GM12891 (cell line): ENCODE results near the gene FTO.
"Not testable (repeated sequence)": the region's sequence is repeated elsewhere in the genome, so short reads cannot be mapped to it uniquely, and the experiment has no call there.

ENCODE experiments used
- POLR2A ChIP-seq: IDR thresholded peaks from 2 replicates; pipeline ENCODE4 v1.6.1; 2011; ENCODE audit warnings: low read depth, low read length, control low read depth
- POLR2AphosphoS5 ChIP-seq: IDR thresholded peaks from 2 replicates; pipeline ENCODE4 v1.6.1; 2011; ENCODE audit warnings: low read depth, low read length, control low read depth
- SPI1 ChIP-seq: IDR thresholded peaks from 2 replicates; pipeline ENCODE4 v1.6.1; 2011; ENCODE audit warnings: low read depth, low read length, control low read depth
- TAF1 ChIP-seq: IDR thresholded peaks from 2 replicates; pipeline ENCODE4 v1.6.1; 2011; ENCODE audit warnings: low read depth, low read length, control low read depth

DNA sequence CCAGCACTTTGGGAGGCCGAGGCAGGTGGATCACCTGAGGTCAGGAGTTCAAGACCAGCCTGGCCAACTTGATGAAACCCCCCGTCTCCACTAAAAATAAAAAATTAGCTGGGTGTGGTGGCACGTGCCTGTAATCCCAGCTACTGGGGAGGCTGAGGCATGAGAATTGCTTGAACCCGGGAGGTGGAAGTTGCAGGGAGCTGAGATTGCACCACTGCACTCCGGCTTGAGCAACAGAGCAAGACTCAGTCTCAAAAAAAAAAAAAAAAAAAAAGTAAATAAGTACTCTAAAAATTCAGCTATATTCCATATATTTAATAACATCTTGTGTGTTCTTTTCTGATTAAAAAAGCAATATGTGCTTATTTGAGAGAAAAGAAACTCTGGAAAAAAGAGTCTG lies 142.6 kb downstream of the FTO start:
- not testable (repeated sequence) for TF ChIP-seq POLR2AphosphoS5, POLR2A, TAF1, SPI1
